ENCODE data around the gene KCNG1.
A peak's percentile ranks its signal among the peaks of the same experiment; 100 is the strongest.

KCNG1 gene

DNA sequence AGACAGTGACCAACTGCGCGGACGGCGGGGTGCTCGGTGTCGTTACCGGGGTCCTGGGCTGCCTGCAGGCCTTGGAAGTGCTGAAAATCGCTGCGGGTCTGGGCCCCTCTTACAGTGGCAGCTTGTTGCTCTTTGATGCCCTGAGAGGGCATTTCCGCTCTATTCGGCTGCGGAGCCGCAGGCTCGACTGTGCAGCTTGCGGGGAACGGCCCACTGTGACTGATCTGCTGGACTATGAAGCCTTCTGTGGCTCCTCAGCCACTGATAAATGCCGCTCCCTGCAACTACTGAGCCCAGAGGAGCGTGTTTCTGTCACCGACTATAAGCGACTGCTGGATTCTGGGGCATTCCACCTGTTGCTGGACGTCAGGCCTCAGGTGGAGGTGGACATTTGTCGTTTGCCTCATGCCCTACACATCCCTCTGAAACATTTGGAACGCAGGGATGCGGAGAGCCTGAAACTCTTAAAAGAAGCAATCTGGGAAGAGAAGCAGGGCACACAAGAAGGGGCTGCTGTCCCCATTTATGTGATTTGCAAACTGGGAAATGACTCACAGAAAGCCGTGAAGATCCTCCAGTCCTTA, 63.3 kb downstream of the KCNG1 start:
- no peaks in the 10 kb centered on the region; the same call in 1 of the 2 replicates for H3K36me3 ChIP-seq (ENCODE audit: insufficient read depth, low read length)
- H2AFZ ChIP-seq (ENCODE audit: low read length), result no peak overlapping the region
- no peak overlapping the region for H3K9ac ChIP-seq (ENCODE audit: low read depth, low read length, poor library complexity, severe bottlenecking)
- no peaks in the 10 kb centered on the region for H3K9me2 ChIP-seq (replicated peaks; ENCODE audit: low read depth, low read length)
- peaks cover 55% of the 10 kb centered on the region for H3K79me2 ChIP-seq (ENCODE audit: insufficient read depth, low read length)
- H4K20me1 ChIP-seq (ENCODE audit: insufficient read depth, low read length, poor library complexity, severe bottlenecking), result peaks cover 36% of the 10 kb centered on the region
- H3K4me3 ChIP-seq (ENCODE audit: low read length, poor library complexity, severe bottlenecking), result peak overlapping the region; percentile 95
- peak overlapping the region; percentile 93 for H3K4me2 ChIP-seq (ENCODE audit: low read depth, low read length, poor library complexity, severe bottlenecking)
- H3K27me3 ChIP-seq (ENCODE audit: insufficient read depth, low read length, poor library complexity, severe bottlenecking), result no peaks in the 10 kb centered on the region
- H3K9me3 ChIP-seq (ENCODE audit: insufficient read depth, low read depth, low read length), result no peaks in the 10 kb centered on the region
- H3K4me1 ChIP-seq (ENCODE audit: insufficient read depth, low read length, poor library complexity, severe bottlenecking), result peaks cover 16% of the 10 kb centered on the region
- TF ChIP-seq EZH2phosphoT487 (IDR thresholded peaks at IDR 0.05; ENCODE audit: borderline replicate concordance), result no peak
- TF ChIP-seq, protein P1, sequence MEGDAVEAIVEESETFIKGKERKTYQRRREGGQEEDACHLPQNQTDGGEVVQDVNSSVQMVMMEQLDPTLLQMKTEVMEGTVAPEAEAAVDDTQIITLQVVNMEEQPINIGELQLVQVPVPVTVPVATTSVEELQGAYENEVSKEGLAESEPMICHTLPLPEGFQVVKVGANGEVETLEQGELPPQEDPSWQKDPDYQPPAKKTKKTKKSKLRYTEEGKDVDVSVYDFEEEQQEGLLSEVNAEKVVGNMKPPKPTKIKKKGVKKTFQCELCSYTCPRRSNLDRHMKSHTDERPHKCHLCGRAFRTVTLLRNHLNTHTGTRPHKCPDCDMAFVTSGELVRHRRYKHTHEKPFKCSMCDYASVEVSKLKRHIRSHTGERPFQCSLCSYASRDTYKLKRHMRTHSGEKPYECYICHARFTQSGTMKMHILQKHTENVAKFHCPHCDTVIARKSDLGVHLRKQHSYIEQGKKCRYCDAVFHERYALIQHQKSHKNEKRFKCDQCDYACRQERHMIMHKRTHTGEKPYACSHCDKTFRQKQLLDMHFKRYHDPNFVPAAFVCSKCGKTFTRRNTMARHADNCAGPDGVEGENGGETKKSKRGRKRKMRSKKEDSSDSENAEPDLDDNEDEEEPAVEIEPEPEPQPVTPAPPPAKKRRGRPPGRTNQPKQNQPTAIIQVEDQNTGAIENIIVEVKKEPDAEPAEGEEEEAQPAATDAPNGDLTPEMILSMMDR (conservative IDR thresholded peaks at IDR 0.05; ENCODE audit: low read length), result no peak
- no peaks in the 10 kb centered on the region for H3F3A ChIP-seq (ENCODE audit: low read depth)

DNA sequence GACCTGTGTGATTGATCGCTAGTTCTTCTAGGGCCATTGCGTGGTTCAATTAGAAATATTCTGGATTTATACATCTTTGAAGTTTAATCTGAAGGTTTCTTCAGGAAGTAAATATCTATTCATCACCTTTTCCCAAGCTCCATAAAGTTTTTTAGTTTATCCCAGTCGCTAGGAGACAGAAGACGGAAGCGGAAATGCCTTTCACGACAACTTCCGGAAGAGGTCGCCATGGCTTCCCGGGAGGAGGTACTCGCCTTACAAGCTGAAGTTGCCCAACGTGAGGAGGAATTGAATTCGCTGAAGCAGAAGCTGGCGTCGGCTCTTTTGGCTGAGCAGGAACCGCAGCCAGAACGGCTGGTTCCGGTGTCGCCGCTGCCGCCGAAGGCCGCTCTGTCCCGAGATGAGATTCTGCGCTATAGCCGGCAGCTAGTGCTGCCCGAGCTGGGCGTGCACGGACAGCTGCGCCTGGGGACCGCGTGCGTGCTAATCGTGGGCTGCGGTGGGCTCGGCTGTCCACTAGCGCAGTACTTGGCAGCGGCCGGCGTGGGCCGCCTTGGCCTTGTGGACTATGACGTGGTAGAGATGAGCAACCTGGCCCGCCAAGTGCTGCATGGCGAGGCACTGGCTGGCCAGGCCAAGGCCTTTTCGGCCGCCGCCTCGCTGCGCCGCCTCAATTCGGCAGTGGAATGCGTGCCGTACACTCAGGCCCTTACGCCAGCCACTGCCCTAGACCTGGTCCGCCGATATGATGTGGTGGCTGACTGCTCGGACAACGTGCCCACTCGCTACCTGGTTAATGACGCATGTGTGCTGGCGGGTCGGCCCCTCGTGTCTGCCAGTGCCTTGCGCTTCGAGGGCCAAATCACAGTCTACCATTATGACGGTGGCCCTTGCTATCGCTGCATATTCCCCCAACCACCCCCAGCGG, 64.0 kb downstream of the KCNG1 start, which contains the start of gene MOCS3:
MOCS3 (plus strand) TSS at position 204 of the 928 bp plus-strand sequence; CDS start at position 229, 25 bp downstream.
- Histone ChIP-seq H4K20me1 (ENCODE audit: insufficient read depth, low read length, poor library complexity, severe bottlenecking) (peaks cover 43% of the 10 kb centered on the region), H3K4me2 (ENCODE audit: low read depth, low read length, poor library complexity, severe bottlenecking) (peak within 1 kb of the TSS; percentile 93), H3K4me3 (ENCODE audit: low read length, poor library complexity, severe bottlenecking) (peak within 1 kb of the TSS; percentile 95), H3K36me3 (ENCODE audit: insufficient read depth, low read length) (peaks cover 6% of the 10 kb centered on the region; the same call in 1 of the 2 replicates), H3K27me3 (ENCODE audit: insufficient read depth, low read length, poor library complexity, severe bottlenecking) (no peaks in the 10 kb centered on the region), H2AFZ (ENCODE audit: low read length) (peak within 1 kb of the TSS; percentile 98), H3K9me3 (ENCODE audit: insufficient read depth, low read depth, low read length) (no peaks in the 10 kb centered on the region), H3K4me1 (ENCODE audit: insufficient read depth, low read length, poor library complexity, severe bottlenecking) (peaks cover 23% of the 10 kb centered on the region), H3K9me2 (replicated peaks; ENCODE audit: low read depth, low read length) (no peaks in the 10 kb centered on the region), H3K79me2 (ENCODE audit: insufficient read depth, low read length) (peaks cover 63% of the 10 kb centered on the region), H3K9ac (ENCODE audit: low read depth, low read length, poor library complexity, severe bottlenecking) (peak within 1 kb of the TSS; percentile 88), H3F3A (ENCODE audit: low read depth) (no peaks in the 10 kb centered on the region)
- no peak for TF ChIP-seq EZH2phosphoT487 (IDR thresholded peaks at IDR 0.05; ENCODE audit: borderline replicate concordance)
- TF ChIP-seq, protein P1 (conservative IDR thresholded peaks at IDR 0.05; ENCODE audit: low read length), result no peak

DNA sequence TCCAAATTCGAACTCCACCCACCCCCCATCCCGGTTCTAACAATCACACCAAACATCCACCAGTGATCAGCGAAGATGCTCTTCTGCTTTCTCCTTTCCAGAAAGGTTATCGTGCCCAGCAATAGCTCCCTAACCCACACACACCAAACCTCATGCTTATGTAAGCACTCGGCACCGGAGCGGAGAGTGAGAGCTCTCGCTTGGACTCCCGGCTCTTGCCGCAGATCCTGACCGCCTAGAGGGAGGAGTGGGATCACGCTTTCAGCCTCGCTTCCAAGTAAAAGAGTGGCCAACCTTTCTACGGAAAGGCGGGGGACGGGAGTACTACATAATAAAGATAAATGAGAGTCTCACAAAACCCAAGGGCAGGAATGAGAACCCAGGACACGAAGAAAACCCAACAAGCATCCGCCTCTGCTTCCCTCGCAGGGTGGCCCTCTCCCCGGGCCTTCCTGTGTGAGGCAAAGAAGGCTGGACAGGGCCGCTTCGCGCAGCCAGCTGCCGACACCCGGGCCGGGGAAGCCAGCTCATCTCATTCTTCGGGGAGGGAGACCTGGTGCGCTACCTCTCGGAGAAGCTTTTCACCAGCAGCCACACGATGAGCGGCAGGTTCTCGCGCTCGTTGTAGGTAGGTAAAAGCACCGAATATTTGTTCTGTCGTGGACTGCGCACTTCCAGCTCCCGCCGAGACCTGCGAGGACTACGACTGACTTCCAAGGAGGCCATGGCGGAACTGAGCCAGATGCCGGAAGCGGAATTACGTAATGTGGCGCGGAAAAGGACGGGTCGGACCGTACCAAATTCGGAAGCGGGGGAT, 64.9 kb downstream of the KCNG1 start, which contains the start of gene DPM1:
DPM1 (minus strand) TSS at position 735 of the 817 bp plus-strand sequence; CDS start at position 726, 9 bp downstream.
- no peak for TF ChIP-seq EZH2phosphoT487 (IDR thresholded peaks at IDR 0.05; ENCODE audit: borderline replicate concordance)
- TF ChIP-seq, protein P1 (conservative IDR thresholded peaks at IDR 0.05; ENCODE audit: low read length), result no peak

More for the DNA sequence above, 64.9 kb downstream of the KCNG1 start, which contains the start of gene DPM1:
- Histone ChIP-seq H3K9ac (ENCODE audit: low read depth, low read length, poor library complexity, severe bottlenecking) (peak within 1 kb of the TSS; percentile 88), H3K4me2 (ENCODE audit: low read depth, low read length, poor library complexity, severe bottlenecking) (peak within 1 kb of the TSS; percentile 93), H3K4me3 (ENCODE audit: low read length, poor library complexity, severe bottlenecking) (peak within 1 kb of the TSS; percentile 95), H3K9me3 (ENCODE audit: insufficient read depth, low read depth, low read length) (no peaks in the 10 kb centered on the region), H3K79me2 (ENCODE audit: insufficient read depth, low read length) (peaks cover 71% of the 10 kb centered on the region), H3K4me1 (ENCODE audit: insufficient read depth, low read length, poor library complexity, severe bottlenecking) (peaks cover 26% of the 10 kb centered on the region), H3K36me3 (ENCODE audit: insufficient read depth, low read length) (peaks cover 14% of the 10 kb centered on the region; the same call in 1 of the 2 replicates), H3K9me2 (replicated peaks; ENCODE audit: low read depth, low read length) (no peaks in the 10 kb centered on the region), H2AFZ (ENCODE audit: low read length) (peak within 1 kb of the TSS; percentile 98), H3K27me3 (ENCODE audit: insufficient read depth, low read length, poor library complexity, severe bottlenecking) (no peaks in the 10 kb centered on the region), H3F3A (ENCODE audit: low read depth) (no peaks in the 10 kb centered on the region), H4K20me1 (ENCODE audit: insufficient read depth, low read length, poor library complexity, severe bottlenecking) (peaks cover 51% of the 10 kb centered on the region)
